HG02938 (cell line): ENCODE results near the gene SRGAP2C.
"Not testable (repeated sequence)": the region's sequence is repeated elsewhere in the genome, so short reads cannot be mapped to it uniquely, and the experiment has no call there.

ENCODE experiments used
- ATAC-seq: cut with Tn5 transposase; IDR thresholded peaks from one replicate; pipeline ENCODE4 v1.9.1; 2021; ENCODE audit warnings: mild to moderate bottlenecking, moderate library complexity; ENCODE audit not compliant: unreplicated experiment

The SRGAP2C gene

DNA sequence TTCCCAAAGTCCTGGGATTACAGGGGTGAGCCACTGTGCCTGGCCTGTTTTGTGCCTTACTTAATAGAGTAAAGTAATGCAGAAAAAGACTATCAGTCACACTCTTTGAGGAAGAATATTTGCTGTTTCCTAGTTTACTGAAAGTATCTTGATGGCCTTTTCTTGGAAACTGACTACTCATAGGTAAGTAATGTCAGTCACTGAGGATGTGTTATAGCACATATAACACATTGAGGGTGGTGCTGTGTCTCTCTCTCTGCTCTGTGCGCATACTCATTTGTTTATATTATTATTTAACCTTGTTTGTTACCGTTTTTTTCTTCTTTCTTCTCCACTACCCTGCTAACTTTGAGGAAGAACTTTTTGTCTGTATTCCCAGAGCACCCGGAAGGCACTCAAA lies 93.4 kb downstream of the SRGAP2C start:
- ATAC-seq, result not testable (repeated sequence)

DNA sequence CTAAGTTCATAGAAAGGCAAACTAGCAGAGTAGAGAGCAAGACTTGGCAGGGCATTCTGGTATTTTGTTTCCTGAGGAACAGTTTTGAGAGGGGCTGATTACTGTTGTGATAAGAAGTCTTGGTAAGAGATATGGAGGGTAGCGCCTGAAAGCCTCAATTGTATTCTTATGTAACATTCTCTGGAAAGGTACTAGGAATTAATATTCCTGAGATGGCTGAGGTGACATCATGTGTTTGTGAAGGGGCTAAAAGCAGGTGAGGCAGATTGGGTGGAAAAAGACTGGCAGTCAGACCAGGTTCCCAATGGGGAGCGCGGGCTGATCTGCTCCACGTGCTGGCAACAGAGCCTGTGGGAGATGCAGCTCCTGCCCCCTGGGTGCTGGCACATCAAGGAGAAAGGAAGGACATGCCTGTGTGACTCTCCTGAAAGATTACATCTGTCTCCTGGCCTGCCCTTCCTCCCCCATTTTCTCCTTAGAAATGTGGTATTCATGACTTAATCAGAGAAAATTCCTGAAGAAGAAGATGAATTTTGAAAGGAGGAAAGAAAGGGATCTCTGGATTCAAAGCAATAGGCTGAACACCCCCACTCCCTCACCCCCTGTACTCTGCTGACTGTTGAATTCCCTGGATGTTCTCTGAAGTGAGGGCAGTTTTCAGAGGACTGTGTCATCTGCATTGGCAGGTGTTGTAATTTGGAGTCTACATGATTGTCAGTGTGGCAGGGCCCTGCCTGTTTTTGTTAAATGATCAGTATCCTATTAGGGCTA lies 94.2 kb downstream of the SRGAP2C start:
- not testable (repeated sequence) for ATAC-seq

DNA sequence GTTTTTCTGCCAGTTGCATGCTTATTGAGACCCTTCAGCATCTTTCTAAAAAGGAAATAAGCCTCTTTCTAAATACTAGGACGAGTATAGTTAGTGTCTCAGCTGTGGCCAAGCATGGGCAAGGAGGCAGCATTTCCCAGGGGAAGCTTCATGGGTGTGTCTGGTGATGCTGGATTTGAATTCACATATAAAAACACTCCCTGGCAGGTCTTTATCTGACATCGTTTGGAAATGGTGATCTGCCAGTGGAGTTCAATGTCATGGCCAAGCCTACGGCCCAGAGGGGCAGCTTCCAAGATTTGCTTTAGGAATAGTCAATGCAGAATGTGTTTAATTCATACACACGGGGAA lies 94.7 kb downstream of the SRGAP2C start:
- ATAC-seq, result not testable (repeated sequence)

DNA sequence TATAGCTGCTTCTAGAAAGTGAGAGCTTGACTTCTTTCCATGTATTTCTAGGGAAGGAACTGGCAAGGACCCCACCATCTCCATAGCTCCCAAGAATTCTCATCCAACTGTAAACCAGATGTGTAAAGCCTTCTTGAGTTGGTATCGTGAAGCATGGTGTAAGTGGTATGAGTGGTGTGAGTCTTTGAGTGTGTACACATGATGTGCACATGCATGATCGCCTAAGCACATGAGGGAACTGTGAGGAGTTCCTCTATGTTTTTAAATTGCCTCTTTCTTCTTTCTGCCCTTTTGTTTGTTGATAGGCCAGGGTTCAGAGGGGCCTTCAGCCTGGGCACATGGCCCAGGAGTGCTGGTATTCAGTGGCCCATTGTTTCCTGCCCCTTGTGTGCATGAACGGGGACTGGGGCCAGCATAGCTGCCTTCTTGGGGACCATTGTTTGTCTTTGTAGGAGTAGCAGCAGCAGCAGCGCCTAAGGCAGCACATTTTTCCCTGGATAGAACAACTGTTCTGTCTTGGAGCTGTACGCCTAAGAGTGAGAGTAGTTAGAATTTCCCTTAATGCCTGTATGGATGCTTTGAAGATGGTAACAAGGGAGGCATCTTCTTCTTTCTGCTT lies 96.0 kb downstream of the SRGAP2C start:
- not testable (repeated sequence) for ATAC-seq

DNA sequence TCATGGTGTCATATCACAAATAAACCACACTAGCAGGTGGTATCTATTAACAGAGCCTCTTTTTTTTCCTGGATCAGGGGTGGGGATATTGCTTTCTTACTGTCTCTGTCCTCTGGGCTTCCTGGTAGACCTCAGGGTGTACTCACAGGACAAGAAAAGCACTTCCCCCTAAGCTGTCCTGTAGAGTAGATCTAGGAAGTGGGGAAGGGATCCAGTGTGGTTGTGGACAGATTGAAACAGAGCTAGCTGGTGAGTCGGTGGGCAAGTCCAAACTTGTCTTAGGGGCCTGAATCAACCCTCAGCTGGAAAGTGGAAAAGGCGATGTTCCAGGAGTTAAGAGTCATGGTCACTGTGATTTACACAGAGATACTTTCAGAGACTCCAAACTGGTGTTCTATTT lies 96.7 kb downstream of the SRGAP2C start:
- not testable (repeated sequence) for ATAC-seq

DNA sequence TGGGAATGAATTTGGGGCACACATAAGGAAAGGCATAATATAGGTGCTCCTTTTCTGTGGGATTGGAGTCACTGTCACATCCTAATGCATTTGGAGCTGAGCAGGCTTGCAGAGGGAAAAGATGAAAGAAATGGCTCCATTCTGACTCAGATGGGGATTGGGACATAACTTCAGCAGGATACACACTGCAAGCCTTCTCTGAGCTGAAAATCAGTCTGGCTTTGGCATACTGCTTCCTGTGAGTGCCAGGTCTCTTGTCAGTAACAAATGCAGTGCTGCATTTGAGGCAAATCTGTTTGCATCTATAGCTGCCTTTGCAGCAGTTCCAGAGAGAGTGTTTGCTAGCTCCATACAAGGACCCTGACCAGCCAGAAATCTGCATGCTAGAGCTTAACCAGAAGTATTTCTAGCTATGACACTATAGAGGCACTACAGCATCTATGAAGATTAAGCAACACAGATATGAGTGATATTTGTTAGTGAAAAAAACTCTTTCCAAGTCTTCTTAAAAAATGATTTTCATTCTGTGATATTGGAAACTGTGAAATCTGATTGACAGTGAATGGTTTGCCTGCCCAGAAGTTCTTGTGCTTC lies 98.9 kb downstream of the SRGAP2C start:
- not testable (repeated sequence) for ATAC-seq

DNA sequence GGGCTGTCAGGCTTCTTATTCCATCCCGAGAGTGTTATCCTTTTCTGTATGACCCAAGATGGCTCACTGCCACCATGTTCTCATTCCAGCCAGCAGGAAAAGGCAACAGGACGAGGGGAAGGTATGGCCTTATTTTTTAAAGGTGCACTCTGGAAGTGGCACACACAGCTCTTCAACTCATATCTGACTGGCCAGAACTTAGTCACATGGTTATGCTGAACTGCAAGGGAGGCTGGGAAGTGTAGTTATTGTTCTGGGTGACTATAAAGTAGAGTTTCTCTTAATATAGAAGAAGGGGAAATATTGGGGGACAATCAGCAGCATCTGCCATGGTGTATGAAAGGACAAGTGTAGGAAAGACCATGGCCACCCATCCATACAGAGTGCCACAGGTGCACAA lies 107.8 kb downstream of the SRGAP2C start:
- ATAC-seq, result not testable (repeated sequence)

DNA sequence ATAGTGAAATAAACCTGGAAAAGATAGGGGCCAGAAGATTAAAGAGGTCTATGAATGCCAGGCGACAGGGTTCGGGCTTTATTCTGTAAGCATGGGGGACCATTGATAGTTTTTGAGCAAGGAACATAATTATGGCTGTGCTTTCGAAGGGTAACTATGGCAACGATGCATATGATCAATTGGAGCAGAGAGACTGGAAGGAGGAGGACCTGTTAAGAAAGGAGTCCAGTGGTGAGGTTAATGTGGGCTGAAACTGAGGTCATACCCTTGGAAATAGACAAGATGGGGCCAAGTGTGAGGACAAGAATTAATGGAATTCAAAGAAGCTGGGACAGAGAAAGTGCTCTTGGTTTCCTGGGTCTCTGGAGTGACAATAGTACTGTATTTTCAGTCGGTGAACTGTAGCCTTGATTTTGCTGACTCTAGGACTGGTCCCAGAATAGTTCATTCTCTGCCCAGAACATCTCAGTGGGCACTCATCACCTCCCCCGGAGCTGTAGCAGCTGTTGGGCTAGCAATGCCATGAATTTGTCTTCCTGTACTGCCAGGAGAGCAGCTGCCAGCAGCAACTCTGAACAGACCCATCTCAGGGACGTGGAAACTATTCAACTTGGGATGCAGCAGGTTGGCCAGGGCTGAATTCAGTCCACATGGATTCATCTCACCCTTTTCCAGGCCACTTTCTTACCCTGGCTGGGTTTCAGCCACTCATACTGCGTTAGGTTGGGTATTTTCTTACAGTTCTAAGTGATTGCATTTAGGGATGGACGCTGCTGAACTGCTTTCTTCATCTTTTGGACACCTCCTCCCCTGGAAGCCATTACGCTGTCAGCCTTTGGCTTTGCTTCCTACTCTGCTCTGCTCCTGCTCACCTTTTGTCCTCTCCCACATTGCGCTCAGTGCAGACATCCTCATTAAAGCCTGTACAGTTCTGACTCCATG lies 108.8 kb downstream of the SRGAP2C start:
- ATAC-seq, result not testable (repeated sequence)

DNA sequence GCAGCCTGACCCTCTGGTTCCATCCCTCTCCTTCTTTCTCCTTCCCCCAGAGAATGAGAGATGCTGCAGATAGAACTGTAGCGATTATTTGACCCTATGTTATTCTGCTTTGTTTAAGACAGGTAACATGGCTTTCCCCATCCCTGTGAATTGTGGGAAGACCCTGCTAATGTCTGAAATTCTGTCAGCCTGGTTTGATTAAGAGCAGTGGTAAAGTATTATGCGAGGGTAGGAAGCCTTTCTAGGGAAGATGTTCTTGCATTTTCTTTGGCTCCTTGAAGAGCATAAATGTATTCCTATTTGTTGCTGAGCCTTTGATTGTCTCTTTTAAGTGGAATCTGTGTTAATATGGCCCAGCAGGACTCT lies 109.4 kb downstream of the SRGAP2C start:
- ATAC-seq, result not testable (repeated sequence)

DNA sequence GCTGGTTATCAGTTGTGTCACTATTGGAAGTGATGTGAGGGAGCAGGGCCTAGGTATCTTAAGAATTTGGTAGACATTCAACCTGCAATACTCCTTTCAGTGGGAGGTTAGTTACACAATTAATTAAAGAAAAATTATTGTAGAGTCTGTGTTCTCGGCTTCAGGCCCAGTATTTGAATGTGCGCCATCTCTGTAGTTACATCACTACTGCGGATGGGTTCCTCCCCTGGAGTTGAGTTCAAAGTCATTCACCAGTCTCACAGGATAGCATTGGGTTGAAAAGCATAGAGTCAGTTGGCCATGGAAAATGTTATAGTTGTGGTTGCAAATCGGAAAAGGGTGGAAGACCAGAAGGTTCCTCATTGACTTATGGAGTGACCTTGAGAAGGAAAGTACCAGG lies 111.8 kb downstream of the SRGAP2C start:
- ATAC-seq, result not testable (repeated sequence)

DNA sequence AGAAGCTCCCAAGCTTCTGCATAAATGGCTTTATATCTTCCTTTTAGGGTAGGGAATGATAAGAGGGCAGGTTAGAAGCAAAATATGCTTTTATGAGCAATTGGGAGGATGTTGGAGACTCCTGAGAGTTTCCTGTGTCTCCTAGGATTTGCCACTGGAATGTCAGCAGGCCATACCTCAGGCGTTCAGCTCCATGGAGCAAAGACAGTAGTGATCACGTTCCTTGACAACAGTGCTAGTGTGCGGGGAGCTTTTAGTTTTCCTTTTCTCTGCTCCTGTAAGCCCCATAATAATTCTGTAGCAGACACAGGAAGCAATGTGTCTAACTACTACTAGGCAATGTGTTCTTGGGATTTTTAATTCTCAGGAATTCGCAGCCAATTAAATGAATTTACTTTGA lies 113.8 kb downstream of the SRGAP2C start:
- ATAC-seq, result not testable (repeated sequence)

DNA sequence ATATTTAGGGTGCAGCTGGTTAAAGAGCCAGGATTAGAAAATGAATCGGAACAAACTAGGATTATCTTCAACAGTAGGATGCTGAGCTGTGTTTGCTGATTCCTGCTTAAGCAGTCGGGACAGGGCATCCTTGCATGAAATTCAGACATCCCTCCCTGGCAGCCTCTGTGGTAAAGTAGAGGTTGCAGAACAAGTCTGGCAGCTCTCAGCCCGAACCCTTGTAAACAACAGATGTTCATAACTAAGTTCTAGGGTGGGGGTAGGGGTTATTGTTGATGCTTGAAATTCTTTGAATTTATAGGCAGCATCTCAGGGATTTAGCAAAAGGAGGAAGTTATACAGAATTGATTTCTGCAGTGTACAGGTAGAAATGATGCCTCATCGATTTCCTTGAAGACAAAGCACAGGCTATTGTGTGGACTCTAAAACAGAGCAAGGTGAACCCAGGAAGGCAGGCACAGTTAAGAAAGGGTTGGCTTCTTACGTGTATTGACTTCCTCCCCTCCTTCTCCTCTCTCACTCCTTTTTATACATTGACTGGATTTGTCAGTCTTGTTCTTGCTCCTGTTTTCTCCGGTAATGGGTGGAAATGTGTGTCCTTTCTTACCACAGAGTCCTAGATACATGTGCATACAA lies 114.9 kb downstream of the SRGAP2C start:
- ATAC-seq, result not testable (repeated sequence)

DNA sequence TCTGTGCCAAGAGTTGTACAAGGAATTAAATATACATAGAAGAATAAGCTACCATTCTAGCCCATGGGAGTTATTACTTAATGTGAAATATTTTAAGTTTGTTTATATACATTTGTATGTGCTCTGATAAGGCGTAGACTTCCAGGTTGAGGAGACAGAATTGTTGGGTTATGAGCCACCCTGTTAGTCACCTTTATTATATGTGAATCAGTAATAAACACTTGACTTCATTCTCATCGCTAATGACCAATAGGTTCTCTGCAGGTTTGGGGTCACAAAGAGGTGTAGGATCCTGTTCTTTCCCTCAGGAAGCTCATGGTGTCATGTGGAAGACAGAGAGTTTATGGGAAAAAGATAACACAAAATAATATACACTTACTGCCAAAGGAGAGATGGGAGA lies 117.1 kb downstream of the SRGAP2C start:
- not testable (repeated sequence) for ATAC-seq

DNA sequence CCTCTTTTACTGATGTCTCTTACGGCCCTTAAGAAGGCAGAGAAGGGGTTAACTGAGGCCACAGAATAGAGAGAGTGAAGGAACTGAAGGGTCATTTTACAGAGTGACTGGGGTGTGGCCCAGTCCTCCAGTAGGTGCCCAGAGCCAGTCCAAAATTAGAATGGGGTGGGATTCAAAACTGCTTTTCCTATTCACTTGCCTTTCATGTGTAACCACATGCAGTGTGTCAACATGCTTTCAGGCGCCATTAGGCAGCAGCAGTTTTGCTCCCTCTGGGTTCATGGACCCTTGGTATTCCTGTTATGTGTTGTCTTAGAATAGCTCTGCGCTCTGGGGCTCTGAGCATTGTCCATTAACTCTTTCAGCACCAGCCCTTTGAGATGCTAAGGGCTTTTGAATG lies 123.0 kb downstream of the SRGAP2C start:
- ATAC-seq, result not testable (repeated sequence)

DNA sequence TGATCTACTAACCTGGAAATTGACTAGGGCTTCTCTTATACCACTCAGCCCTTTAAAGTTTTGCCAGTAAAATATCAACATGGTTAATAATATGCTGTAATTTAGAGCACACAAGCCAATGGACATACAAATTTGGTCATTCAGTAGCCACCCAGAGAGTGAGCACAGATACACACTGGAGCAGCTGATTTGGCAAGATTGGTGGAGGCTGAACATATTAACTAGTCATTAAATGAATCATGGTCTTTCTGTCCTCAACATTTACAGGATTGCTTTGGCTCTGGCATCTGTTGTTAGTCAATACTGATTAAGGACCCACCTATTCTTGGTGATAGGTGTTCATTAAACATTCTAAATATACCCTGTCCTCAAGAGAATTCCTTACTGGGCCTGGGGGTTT lies 130.7 kb downstream of the SRGAP2C start:
- not testable (repeated sequence) for ATAC-seq

DNA sequence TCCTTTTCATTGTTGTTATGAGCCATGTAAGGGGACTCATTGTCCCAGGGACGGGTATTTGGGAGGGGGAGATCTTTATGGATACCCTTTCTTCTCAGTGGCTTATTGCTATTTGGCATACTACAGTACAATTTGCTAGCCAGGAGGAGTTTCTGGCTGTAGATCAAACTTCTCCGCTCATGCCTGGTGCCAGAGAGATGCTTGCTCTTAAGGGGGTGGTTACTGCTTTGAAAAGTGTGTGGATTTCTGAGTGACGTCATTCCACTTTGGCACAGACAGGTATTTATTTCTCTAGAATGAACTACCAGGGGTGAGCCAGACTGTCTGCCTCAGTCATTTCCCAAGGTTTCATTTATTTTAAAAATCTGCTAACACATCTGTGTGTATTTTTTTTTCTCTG lies 131.3 kb downstream of the SRGAP2C start:
- not testable (repeated sequence) for ATAC-seq

DNA sequence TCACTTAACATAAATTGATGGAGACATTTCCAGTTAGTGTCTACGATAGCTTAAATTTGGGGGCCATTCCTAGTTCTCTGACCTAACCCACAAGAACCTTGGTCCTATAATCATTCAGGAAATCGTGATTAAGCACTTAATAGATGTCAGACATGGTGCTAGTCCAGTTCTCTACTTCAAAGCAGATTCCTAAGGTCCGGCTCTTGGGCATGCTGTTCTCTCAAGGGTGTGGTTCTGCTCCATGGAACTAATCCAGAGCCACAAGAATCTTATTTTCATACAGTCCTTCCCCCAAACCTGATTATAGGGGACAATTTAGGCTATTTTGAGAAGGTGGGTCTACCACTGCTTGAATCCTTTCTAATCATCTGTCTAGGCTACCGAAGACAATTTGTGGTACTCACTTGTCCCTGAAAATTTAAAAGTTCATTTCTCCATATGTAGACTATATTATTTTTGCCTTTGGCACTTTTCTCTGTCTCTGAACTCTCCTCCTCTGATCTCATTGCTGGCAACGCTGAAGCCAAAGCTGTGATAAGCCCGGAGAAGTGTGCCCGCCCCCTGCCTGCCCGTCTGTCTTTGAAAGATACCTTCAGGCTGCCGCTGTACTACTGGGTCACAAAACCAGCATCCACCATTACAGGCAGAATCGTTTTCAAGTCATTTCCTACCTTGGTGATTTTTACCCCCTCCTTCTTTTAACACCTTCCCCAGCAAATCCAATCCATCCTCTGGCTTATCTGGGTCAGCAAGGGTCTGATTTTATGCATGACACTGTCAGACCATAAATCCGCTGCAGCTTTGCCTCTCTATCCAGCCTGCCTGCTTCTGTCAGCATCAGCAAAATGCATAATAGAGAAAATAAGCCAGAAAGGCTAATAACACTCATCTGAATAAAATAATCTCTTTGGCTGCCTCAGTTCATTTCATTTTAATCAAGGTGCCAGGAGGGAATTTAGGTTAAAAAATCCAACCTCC lies 133.0 kb downstream of the SRGAP2C start:
- not testable (repeated sequence) for ATAC-seq

DNA sequence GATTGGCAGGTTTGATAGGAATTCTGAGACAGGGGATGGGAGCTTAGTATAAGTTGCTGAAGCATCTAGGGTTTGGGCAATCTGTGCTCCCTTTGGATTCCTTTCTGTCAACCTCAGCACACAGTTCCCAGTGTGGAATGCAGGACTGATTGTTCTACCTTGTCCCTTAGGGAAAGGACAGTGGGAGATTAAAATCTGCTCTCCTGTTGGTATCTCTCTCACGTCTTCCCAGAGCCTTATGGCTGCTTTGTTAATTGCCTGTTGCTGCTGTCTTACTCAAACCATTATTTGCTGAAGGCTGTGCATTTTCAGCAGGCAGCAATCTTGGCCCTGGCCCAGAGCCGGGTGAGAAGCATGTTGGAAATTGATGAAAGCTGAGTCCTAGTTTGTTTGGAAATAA lies 133.9 kb downstream of the SRGAP2C start:
- ATAC-seq, result not testable (repeated sequence)

DNA sequence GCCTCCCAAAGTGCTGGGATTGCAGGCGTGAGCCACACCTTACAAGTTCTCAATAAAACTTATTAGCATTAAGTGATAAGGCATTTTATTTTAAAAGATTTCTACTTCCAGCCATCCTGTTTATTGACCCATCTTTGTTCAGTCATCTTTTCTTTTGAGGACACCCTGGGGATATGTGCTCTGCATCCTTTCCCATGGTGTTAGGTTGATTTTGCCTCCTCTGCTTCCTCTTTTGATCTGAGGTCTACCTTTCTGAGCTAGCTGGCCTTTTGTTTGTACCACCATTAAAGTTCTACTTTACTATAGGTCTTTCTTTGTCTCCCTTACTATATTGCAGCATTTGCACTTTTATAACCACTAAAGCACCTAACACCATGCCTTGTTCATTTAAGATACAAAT lies 136.9 kb downstream of the SRGAP2C start:
- ATAC-seq, result not testable (repeated sequence)
